ENCODE measurements around the gene STOM.

Gene STOM

DNA sequence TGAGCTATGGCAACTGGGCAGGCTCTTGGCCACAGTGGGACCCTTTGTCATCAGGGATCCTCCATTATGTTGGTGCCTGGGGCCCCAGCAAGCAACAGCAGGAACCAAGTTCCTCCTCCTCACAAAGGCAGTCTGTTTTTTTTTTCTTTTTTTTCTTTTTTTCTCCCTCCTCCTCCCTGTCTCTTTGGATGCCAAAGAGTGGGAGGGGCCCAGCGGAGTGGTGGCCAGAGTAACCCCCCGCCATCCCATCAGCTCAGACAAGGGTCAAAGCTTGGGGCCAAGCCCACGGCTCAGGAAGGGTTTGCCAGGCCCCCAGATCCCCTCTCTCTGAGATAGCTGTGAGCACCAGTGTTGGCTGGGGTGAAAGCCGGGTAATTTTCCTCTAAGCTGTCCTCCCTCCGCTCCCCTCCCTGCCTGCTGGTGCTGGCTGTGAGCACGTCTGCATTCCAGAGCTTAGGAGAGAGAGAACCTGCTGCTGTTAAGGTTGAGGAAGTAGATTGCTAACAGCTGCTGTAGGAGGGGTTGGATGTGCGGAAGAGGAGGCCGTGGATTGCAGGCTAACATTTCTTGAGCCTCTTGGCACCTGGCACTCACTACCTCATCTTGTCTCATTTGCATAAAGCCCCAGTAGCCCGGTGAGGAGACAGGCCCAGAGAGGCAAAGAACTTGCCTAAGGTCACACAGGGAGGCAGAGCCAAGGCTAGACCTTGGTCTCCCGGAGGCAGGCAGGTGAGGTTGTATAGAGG, 80.9 kb downstream of the STOM start:
- Mint-ChIP-seq H3K36me3 (ENCODE audit: low read depth) (no peaks in the 10 kb centered on the region), H3K27ac (no peak overlapping the region), H3K27me3 (ENCODE audit: low read depth) (no peaks in the 10 kb centered on the region), H3K9me3 (no peaks in the 10 kb centered on the region), H3K4me1 (ENCODE audit: low read depth) (peaks cover 12% of the 10 kb centered on the region), H3K4me3 (no peak overlapping the region)
